Islet precursor cell (in vitro differentiated cells): ENCODE measurements around the gene ELOVL1.
"Not testable (repeated sequence)": the region's sequence is repeated elsewhere in the genome, so short reads cannot be mapped to it uniquely, and the experiment has no call there.

Experiments used
- DNase-seq: peaks from one replicate; pipeline ENCODE4 v3.0.0-alpha.2; 2018

The ELOVL1 gene

DNA sequence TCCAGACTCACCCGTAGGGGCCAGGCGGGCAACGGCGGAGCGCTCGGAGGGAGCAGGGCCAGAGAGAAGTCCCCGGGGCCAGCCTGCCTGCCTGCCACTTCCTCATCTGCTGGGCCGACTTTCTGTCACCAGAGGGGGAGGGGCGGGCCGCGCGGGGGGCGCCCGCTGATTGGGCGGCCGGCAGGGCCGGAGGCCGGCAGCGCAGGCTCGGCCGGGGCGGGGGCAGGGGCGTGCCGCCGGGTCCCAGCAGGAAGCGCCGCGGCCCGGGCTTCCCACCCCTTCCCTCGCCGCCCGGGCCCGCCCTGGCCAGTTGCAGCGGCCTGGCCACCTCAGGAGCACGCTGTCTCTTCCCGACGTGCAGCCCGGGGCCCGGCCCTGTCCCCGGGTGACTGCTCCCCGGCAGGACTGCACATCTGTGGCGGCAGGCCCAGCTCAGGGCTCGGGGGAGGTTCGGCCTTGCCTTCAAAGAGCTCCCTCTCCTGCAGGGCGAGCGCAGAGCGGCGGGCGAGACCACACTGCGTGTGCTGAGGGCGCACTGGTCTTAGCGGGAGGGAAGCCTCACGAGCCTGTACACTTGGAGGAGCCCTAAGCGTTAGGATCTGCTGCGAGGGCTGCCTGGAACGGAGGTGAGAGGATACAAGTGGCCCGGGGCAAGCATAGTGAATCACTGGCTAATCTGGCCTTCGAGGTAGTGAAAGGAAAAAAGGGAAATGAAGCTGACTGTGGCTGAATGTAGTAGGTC, at the start of gene ELOVL1:
Gene ELOVL1 (minus strand): TSS at position 108 of the 742 bp plus-strand sequence. CDS start 2,402 bp downstream, outside the sequence.
- DNase-seq = peak; percentile 96

DNA sequence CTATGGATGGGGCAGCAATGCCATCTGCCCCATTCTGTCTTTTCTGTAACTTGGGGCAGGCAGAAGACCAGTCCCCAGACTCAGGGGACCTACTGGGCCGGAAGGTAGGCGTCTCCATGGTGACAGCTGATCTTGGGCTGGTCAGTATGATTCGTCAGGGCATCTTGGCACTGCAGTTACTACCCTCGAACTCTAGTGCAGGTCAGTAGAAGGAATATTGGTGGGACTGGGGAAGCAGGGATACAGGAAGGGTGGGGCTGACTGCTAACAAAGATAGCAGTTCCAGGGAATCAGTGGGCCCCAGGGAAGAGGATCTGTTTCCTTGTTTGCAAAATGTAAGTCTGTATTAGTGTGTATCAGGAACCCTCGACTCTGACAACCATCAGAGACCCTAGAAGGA, 48.1 kb upstream of the ELOVL1 start:
- DNase-seq = no peak

DNA sequence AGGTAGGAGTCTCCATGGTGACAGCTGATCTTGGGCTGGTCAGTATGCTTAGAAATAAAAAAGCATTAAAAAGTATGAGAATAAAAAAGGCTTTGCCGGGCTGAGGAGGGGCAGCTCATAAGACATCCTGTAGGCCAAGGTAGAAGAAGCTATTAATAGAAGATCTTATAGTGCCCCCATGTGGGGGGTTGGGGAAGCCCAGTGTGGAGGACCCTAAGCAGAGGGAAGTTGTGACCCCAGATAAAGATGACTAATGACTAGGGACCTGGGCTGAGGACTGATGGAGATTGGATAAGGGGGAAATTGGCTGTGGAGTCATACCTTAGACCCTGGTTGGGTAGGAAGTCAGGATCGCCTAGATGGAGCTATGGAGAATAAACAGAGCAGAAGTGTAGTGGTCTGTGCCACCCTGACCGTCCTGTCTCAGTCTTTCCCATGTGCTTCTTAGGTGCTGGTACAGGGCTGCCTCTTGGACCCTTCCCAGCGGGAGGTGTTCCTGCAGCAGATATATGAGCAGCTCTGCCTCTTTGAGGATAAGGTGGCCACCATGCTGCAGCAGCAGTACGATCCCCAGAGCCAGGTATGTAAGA, 46.9 kb upstream of the ELOVL1 start:
- peak; percentile 87 for DNase-seq

DNA sequence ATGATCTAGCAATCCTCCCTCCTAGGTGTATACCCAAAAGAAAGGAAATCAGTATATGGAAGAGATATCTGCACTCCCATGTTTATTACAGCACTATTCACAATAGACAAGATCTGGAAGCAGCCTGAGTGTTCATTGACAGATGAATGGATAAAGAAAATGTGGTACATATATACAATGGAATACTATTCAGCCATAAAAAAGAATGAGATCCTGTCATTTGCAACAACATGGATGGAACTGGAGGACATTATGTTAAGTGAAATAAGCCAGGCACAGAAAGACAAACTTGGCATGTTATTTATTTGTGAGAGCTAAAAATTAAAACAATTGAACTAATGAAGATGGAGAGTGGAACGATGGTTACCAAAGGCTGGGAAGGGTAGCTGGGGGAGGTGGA, 45.6 kb upstream of the ELOVL1 start:
- not testable (repeated sequence) for DNase-seq

DNA sequence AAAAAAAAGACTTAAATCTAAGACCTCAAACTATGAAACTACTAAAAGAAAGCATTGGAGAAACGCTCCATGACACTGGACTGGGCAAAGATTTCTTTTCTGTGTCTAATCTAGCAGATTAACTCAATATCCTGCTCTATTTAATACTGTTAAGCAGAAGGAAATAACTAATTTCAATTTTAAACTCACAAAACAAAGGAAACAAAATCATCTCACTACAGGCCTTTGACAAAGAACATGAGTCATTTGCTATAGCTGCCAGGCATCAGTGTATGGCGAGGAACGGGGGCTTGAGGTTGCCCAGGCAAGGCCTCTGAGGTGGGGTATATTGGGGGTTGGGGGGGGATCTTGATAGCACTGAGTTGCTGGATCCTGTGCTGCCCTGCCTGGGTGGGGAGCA, 42.8 kb upstream of the ELOVL1 start:
- no peak for DNase-seq

DNA sequence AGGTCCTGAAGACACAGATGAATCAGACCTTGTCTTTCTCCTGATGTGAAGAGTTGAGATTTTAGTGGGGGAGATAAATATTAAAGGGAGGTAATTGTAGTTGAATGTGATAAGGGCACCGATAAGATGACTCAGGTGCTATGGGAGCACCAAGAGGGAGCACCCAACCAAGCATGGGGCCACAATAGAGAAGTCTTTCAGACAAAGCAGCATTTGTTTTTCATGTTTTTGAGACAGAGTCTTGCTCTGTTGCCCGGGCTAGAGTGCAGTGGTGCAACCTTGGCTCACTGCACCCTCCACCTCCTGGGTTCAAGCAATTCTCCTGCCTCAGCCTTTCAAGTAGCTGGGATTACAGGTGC, 38.0 kb upstream of the ELOVL1 start:
- DNase-seq = no peak

DNA sequence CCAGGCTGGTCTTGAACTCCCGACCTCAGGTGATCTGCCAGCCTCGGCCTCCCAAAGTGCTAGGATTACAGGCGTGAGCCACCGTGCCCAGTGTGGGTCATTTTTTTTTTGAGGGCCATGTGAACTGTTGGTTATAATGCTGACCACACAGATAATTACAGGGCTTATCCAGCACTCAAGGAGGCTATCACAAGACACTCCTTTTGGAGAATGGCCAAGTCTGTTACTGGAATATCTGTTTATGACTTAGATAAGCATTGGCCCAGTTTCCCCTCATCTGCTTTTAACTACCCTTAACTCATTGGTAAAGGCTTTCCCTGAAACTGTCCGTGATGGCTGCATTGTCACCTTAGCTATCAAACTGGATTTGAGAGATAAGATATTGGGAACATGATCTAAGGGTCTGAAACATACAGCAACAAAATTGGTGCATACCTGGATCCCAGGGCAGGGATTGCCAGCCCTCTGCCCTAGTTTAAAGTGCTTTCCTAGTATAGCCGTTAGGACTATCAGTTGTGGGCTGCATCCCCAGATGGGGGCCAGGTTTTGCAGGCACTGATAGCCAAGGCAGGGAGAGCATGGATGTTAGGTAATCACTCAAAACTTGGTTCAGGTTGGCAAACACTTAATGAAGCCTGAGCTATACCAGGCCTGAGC, 37.5 kb upstream of the ELOVL1 start:
- no peak for DNase-seq

DNA sequence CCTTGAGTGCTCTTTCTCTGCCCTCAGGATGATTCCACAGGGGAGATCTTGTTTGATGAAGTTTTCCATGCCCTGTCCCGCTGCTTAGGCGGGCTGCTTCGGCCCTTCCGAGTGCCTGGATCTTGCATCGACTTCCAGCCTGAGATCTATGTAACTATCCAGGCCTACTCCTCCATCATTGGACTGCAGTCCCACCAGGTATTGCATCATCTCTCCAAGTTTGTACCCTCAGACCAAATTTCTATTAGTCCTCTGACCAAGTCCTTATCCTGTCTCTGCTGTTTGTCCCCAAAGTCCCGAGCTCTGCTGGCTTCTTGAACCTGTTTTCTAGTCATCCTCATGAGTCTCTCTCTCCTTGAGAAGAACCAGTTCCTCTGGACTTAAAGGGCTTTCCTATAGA, 36.5 kb upstream of the ELOVL1 start:
- DNase-seq = no peak

DNA sequence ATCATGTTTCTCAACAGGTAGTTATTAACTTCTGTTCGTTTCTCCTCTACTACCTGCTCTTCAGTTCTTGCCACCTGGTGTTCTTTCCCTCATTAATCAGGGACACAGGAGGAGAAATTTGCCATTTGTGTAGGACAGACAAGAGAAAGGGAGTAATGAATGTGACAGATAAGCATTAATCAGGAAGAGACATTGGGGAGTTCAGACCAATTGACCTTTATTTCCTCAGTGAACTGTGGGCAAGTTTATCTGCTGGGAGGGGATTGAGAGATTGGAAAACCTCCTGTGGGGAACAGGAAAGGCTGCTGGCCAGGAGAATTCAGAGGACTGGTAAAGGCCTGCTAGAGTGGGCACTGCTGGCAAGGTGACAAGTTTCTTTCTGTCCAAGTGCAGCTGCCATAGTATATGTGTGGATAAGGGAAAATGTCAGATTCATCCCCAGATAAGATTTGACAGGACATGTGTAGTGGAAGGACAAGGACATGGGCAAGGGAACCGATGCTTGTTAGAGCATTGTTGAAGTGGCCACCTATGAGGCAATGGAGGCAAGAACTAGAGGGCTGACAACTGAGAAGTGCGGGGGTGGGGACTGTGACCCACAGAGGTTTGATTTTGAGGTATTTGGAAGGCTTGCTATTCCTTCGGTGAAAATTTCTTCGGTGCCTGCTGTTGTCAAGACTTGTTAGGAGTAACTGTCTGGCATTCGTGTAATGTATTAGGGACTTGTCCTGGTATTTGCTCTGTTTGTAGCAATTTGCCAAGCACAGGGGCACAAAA, 34.5 kb upstream of the ELOVL1 start:
- DNase-seq = no peak

DNA sequence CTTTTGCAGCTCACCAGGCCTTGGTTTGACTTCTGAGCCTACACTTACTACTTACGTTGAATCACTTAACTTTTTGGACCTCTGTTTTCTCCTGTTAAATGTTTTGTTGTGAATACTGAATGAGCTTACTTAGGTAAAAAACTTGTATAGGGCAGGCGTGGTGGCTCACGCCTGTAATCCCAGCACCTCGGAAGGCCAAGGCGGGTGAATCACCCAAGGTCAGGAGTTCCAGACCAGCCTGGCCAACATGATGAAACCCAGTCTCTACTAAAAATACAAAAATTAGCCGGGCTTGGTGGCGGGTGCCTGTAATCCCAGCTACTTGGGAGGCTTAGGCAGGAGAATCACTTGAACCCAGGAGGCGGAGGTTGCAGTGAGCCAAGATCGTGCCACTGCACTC, 32.6 kb upstream of the ELOVL1 start:
- DNase-seq = not testable (repeated sequence)

DNA sequence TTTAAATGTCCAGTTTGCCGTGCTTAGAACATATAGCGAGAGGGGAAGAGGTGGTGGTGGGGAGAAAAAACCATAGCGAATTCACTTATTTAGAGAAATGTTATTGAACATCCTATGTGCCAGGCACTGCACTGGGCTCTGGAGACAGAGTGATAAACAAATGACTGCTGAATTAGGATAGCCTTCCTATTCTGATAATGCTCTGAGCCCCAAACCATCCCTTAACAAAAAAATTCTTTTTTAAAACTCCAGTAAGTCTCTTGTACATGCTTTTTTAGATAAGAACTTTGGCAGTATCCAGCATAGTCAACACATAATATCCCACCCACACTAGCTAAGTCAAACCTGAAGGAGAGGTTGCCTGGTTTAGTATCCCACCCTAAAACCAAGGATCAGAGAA, 30.4 kb upstream of the ELOVL1 start:
- DNase-seq = no peak

DNA sequence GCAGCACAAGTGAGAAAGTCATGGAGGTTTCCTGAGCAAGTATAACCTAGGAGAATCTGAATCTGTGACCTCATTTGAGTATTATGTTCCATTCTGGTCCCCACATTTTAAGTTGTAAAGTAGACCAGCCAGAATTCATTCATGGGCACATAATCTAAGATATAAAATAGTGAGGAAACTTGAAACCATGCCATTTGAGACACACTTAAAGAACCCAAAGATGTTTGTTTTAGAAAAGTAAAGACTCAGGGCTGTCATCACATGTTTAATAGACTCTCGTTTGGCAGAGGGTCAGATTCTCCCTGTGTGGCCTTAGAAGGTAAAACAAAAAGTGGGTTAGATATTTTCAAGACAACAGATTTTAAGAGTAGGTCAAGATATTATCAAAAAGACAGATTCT, 28.2 kb upstream of the ELOVL1 start:
- no peak for DNase-seq

DNA sequence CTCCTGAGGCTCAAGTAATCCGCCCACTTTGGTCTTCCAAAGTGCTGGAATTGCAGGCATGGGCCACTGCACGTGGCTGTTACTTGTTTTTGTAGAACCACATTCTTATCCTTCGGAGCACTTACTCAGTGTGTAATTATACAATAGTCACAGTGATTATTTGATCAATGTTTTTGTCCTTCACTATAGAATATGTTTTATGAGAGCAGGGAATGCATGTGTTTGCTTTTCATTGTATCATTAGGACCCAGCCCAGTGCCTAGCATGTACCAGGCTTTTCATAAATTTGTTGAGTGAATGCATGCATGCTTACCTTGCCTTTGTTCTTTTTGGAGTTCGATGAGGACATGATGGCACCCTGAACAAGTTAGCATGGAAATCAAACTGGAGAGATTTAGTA, 27.7 kb upstream of the ELOVL1 start:
- DNase-seq = no peak

DNA sequence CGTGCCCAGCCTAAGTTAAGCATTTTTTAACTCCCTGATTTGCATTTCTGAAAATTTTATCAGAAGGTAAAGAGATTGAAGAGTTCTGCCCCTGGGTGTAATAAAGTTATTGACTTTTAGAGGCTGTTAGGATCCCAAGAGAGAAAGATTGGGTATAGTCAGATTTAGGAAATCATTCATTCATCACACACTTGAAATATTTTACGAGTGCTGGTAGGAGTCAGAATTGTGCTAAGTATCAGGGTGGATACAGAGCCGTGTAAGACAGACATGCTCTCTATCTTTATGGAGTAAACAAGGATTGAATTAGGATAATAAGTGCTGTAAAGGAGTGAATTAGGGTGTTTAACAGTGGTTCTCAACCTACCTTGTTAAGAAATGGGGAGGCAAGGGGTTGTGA, 24.9 kb upstream of the ELOVL1 start:
- no peak for DNase-seq

DNA sequence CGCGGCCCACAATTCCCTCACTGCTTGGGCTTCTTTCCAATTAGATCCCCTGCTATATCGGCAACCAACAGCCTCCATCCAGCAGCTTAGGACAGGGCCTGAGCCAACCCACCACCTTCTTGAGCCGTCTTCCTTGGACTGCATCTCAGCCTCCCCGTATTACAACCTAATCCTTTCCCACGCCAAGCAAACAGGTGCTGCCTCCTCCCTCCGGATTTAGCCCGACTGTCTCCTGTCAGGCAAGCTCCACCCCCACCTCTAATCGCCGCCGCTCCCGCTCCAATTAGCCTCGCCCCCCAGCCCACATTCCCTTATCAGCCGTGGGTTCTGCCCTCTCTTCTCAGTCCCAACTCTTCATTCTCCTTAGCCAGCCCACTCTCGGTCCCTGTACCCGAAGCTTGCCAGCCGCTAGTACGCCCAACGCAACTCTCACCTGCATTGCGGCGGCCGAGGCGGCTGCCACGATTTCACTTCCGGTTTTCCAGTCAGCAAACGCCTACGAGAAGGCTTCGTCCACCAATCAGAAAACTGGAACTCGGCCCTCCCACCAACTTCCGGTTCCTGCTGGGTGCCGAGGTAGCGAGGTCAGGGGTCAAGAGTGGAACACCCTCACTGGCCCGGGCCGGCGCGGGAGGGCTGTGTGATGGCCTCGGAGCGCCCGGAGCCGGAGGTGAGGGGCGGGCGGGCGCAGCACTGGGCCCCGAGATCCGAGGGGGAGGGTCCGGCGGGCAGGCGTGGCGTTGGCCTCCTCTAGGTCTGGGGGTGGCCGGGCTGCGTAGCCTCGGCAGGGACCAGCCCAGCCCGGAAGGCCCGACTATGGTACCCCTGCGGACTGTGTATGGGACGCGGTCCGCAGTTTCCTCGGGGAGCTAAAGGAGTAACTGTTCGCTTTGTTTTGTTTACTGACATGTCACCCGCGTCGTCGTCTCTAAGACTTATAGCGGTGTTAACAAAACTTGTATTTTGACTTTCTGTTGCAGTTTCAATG, 21.8 kb upstream of the ELOVL1 start, which contains the start of the genes MED8 and SZT2:
Gene MED8 (minus strand): TSS at position 475 of the 988 bp plus-strand sequence. CDS start 36 bp downstream, at position 439.
Gene SZT2 (plus strand): TSS at position 574 of the 988 bp plus-strand sequence. CDS start 70 bp downstream, at position 644.
- DNase-seq = peak; percentile 99

DNA sequence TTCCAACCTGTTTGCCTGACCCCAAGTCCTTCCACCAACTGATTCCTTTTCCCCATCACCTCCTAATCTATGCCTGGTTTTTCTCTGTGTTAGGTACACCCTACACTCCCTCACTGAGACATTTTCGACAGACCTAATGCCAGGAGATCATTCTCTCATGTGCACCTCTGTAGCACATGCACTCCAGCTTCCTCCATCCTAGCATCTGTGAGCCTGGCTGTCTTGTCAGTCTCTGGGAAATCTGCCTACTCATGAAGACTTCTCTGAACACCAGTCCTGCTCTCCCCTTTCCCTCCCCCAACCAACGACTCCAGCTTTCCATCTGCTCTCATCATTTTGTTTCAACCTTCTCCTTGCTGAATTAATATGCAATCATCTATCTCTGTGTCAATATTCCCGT, 20.8 kb upstream of the ELOVL1 start:
- no peak for DNase-seq

DNA sequence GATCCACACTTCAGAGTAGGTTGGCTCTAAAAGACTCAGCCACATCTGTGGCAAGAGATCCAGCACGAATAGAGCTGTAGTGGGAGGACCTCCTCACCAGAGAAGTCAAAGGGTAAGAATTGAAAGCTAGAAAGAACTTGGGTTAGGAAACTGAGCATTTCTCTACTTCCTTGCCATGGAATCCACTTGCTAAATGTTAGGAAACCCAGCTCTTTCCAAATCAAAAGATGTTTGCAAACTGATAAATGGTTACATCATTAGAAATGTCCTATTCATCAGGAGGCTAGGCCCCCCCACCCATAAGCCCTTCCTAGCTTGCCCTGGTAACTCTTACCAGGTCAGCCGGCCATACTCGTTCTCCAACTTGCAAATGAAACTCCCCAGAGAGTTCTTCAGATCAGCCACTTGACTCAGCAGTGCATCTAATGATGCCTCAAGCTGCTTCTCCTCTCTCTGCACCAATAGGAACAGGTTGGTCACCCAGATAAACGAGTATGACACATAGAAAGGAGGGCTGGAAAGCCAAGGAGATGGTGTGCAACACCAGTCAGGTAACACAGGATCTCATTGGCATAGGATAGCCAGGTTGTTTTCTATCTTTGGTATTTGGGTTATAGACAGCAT, 20.3 kb upstream of the ELOVL1 start:
- no peak for DNase-seq

DNA sequence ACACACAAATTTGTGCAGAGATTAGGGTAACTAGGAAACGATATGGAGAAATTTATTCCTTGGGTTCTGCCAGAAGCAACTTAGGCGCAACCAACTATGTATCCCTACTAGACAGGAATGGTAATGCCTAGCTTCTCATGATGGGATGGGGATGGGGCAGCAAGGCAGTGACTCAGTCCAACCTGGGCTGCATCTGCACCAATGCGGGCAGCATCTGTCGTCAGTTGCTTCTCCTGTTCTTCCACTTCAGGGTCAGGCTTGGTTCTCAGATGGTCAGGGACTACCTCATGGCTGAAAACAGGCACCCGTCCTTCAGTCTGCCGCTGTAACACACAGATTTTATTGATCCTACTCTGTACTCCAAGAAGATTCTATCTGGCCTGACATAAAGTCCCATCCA, 18.9 kb upstream of the ELOVL1 start:
- no peak for DNase-seq

DNA sequence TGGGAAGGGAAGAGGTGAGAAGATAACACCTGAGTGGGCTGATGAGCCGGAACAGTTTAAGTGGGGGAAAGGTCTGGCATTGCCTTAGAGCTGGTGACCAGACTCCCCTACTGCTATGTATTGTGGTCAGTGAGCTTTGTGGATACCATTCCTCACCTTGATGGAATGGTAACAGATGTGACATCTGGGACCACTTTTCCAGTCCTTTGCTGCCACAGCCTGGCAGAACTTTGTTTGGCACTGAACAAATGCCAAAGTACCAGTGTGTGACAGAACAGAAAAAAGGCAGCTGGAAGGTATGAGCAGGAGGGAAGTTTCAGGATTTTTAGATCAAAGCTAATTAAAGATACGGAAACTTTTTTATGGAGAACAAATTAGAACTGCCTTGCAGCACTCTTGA, 15.6 kb upstream of the ELOVL1 start:
- no peak for DNase-seq

DNA sequence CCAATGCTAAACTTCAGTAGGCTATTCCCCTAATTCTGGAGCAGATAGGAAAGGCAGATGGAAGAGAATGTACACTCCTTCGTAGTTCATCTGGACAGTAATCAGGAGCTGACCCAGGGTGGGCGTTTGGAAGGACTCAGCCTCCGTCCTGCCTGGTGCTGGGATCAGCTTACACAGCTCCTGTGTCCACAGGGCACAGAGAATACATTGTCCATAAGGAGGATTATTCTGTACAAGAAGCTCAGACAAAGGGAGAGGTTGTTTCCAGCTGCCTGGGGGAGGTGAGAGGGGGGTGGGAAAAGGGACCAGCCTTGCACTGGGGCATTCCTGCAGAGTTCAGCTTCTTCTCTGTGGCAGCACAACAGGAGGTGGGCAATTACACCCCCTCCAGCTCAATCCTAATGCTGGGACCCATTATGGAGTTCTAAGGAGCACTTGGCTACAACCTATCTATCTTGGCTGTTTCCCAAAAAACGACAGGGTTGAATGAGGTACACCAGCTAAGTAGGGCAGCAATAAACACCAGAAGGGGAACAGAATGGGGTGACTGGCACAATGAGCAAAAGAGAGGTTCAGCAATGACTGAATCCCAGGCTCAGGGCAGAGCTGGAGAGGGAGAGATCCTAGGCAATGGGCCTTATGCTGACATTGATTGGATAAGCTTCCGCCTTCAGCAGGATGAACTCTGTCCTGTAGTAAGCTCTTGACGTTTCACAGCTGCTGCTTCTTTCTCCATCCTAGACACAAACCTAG, 14.4 kb upstream of the ELOVL1 start:
- DNase-seq = no peak

DNA sequence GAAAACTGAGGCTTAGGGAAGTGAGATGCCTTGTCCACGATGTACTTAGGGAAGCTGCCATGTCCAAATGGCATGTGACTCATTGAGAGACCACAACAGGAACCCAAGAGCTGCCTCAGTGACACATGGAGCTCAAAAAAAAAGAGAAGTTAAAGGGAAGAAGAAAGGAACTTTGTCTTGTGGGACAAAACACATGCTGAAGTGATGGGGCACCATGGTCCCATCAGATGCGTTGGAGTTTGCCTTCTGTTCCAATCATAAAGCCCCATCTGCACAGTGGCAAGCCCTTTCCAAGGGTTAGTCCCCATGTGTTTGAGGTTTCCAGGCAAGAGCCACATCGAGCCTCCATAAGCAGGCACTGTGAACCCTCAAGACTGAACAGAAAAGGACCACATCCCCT, 13.8 kb upstream of the ELOVL1 start:
- DNase-seq = no peak
